NCI-H69 (cell line): ENCODE data around the gene BTBD16.

Source experiments
- DNase-seq: peaks from one replicate; lab custom pipeline; 2025; lab: John Stamatoyannopoulos, UW

Gene BTBD16

DNA sequence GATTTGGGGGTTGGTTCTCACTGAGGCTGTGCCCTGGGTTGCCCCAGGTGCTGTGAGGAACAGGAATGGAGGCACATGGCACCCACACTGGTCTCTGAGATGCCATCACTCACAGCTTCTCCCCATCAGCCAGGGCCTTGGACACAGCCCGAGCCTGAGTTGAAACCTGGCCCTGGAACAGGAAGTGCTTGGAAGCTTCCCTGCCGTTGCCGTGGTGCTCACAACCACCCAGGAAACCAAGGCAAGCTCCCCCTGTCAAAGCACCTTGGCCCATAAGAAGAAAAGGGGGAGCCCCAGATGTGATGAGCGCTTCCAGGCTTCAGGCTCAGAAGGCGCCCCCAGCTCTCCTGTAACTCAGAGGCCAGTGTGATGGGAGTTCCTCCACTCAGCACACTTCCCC is at the start of gene BTBD16:
Gene BTBD16, plus strand, starts transcription at position 221 of the 400 bp plus-strand sequence. CDS start 3,786 bp downstream, outside the sequence.
- no peak for DNase-seq

DNA sequence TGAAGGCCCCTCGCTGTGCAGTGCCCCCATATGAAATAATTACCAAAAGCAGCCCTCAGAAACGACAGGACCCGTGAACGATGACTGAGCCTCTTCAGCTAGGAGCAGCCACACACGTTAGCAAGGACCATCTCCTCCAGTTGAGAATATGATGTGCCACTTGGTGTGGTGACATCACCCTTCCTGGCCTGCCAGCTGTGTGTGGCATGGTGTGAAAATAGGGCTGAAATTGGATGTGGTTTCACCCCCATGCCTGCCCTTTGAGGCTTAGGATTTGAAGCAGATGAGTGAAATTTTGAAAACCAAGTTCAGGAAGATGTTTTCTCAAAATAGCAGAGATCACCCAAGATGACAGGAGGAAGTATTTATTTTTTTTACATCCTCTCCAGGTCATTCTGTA is 49.1 kb upstream of the BTBD16 start:
- DNase-seq = no peak

DNA sequence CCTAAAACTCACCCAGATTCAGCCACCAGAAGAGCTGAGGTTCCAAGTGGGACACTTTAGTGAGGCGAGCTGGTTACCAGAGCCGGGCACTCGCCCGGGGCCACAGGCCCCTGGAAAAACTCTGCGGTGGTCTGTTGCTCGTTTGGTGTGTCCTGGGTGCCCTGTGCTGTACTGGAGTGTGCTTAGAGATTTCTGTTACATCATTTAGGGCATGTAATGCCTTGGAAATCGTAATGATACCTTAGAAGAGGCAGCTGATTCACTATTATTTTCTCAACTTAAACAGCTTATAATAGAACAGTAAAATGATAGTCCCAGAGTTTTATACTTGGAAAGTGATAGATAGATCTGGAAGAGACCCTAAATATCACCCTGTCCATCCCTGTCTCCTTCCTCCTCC is 48.5 kb upstream of the BTBD16 start:
- DNase-seq = no peak

DNA sequence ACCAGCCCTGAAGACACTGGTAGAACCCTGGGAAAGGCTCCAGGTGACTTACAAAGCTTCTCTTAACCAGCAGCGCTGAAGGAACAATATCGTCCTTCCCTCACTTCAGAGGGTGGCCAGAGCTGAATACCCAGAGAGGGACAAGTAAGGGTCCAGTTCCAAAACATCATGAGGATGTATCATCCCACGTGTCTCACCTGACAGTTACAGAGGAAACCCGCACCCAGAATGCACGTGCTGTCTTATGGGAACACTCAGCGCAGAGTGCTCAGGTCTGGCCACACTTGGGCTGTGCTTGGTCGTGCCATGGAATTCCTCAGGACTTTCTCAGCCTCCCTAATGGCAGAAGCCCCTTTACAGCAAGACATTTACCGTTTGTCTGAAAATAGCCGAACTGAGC is 46.9 kb upstream of the BTBD16 start:
- DNase-seq = no peak

DNA sequence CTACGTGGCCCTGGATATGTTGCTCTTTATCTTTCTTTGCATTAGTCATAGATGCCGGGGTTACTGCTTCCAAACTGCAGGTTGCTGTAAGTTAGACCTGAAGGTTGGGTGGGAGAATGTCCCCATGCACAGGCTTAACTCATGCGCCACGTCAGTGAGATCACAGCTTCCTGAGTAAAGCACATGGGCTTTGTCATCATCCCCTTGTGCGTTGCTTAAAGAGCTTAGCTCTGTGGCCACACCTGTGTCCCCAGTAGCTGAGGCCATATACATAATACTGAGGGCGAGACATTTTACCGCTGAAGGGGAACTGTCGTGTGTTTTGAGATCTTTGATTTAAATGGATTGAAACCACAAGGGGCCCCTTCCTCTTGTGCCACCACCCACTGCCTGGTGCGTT is 45.8 kb upstream of the BTBD16 start:
- no peak for DNase-seq

DNA sequence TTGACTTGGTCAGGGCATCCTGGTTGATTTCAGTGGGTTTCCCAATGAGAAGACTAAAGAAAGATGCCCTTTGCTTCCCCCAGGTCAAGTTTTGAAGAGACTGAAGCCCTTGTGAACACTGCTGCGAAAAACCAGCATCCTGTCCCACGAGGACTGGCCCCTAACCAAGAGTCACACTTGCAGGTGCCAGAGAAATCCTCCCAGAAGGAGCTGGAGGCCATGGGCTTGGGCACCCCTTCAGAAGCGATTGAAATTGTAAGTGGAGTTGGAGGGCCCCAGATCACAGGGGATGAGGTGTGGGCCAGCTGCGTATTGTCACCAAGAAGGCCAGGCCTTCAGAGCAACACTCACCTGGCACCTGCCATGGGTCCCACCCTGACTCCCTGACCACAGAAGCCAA is 43.3 kb upstream of the BTBD16 start:
- DNase-seq = no peak

DNA sequence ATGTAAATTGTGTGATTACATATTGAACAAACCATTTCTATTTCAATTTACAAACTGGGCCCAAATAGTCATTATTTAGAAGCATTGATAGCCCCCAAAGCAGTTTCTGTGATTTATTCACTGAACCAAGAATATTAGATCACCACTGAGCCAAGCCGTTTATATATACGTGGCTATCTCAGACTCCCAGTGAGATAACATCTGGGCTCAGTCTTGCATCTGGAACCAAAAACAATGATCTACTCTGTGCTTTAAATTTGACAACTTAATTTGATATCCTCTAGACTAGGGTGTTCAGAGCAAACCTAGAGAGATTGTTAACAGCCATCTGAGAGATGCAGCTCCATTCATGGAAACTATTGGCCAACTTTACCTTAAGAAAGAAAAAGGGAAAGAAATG is 41.4 kb upstream of the BTBD16 start:
- DNase-seq = no peak

DNA sequence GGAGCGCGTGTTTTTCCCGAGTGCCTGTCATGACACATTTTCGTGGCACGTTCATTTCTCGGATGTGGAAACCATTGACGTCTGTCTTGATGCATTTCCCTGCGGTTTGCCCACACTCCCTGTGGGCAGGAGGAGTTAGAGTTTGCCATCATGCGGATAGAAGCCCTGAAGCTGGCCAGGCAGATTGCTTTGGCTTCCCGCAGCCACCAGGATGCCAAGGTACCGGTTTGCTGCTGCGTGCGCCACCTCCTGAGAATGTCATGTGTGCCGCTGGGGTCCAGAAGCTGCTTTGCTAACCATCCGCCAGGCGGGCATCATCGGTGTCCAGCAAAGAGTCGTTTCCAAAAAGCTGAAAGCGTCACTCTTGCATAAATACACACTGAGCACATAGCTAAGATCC is 40.9 kb upstream of the BTBD16 start:
- no peak for DNase-seq

DNA sequence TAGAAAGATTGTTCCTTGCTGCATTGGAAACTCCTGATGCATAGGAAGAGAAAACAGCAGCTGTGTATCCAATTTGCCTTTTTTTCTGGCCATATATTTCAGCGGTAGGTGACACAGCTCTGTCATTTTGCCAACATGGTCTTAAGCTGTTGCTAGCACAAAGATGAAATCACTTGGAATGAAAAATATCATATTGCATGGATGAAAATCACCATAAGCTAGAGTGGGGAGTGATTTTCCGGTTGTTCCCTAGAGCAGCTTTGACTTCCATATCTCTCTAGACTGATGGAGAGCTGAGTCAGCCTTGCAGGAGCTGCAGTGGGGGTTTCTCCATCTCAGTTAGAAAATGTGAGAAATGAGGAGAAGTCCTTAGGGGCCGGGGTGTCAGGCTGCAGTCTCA is 38.3 kb upstream of the BTBD16 start:
- DNase-seq = no peak

DNA sequence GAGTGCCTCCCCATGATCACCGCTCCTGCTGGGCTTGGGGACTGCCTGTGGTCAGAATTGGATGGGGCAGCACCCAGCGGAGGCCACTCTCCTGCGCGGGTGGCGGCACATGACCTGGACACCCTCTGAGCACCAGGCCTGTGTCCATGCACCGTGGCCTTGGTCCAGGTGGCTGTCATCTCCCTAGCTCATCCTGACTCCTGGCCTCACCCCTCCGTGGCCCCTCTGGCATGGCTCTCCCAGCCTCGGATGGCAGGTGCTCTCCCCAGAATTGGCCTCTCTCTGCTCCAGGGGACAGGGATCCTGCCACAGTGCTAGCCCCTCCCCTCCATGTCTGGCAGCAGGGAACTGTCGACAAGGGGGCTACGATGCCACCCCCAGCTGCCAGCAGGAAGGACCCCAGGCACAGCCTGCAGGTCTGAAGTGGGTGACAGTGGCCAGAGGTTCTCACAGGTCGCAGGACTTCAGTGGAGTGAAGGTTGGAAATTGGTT is 37.2 kb upstream of the BTBD16 start:
- no peak for DNase-seq

DNA sequence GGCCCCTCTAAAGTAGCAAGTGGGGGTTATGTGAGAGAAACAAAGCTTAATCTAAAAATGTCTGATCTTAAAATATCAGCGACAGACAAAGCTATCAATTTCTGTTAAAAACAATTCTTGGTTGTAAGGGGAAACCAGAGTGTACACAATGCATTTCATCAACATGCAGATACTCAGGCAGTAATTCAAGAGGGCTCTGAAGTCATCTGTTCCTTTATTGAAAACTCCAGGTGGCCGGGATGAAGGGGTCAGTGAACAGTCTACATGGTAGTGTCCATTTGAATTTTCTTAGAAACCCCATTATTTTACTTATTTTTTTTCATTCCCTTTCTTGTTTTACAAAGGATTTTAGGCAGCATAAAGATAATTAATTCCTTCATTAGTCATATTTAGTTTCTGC is 36.7 kb upstream of the BTBD16 start:
- peak; percentile 15 for DNase-seq

DNA sequence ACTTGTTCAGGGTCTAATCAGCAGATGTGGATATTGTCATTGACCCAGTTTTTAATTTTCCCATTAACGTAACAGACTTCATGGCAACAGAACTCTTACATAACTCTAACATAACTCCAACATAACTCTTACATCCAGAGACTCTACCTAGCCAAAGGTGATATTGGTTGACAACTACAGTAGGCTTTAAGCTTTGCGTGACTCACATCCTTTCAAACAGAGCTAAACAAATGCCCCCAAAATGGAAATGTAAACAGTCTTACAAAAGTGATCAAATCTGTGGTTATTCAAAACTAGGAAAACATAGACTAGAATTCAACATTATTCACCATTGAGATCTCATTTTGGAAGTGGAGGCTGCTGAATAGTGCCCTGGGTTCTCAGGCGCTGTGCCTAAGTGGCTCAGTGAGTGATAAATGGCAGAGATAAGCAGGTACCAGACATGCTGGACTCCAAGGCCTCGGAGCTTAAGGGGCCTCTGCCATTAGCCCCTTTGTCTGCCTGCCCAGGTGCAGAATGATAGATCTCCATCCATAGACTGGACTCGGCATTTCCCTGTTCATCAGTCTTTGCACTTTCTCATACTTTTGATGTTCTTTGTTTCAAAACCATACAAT is 34.3 kb upstream of the BTBD16 start:
- peak; percentile 16 for DNase-seq

DNA sequence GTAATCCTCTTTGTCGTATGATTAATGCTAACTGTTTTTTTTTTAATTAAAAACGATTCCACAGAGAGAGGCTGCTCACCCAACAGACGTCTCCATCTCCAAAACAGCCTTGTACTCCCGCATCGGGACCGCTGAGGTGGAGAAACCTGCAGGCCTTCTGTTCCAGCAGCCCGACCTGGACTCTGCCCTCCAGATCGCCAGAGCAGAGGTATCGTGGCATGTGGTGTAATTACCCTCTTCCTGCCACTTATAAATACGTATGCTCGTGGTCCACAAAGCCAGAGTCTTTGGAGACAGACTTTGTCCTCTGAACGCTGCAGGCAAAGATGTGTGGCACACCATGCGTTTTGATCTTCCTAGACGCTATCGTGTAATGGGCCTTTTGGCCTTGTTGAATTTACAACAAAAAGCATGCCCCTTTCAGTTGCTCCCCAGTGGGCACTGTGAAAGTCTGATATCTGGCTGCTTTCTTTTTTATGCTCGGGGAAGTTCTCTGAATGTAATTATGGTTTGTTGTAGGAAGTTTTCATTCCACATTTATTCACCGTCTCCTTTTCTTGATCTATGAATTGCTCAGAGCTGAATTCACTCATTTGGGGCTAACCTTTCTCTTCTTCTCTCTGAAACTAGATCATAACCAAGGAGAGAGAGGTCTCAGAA is 33.6 kb upstream of the BTBD16 start:
- DNase-seq = peak; percentile 1

DNA sequence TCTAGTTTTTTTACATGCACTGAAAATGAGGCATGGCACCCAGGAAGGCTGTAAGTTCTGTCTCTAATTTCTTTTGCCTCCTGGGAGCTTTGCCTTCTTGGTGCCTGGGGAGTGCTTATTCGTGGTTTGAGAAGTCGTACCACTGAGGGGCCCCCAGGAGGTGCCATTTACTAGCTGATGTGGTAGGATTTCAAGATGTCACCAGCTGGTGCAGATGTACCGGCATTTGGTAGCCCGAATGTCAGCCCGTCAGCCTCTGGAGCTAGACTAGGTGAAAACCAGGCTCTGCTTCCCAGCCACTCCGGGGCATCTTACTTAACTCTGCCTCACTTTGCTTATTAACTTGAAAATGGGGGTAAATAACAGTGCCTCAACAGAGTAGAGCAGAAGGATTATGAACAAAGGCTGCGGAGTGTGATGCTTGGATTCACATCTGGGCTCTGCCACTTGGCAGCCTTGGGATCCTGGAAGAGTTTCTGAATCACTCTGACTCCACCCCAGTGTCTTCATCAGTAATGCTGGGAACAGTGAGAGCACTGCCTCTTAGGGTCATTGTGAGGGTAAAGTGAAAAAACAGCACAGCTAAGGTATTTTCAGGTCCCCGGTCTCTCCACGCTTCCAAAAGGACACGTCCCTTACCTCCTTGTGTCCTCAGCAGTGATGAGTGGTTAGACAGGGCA is 31.4 kb upstream of the BTBD16 start:
- no peak for DNase-seq

DNA sequence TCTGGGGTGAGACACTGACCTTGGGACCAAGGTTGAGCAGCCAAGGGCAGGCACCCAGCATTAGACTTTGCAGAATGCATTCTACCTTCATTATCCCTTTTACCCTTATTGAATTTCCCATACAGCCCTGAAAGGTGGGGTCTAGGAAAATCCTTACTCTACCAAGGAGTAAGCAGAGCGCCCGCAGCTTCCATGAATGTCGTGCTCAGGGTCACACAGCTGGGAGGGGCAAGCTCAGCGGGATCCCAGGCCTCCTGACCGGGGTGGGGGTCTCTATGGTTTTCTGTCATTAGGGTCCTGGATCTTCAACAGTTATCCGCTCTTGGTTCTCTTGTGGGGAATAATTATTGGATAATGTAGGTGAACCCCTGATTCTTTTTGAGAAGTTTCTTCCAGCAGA is 30.7 kb upstream of the BTBD16 start:
- DNase-seq = no peak

DNA sequence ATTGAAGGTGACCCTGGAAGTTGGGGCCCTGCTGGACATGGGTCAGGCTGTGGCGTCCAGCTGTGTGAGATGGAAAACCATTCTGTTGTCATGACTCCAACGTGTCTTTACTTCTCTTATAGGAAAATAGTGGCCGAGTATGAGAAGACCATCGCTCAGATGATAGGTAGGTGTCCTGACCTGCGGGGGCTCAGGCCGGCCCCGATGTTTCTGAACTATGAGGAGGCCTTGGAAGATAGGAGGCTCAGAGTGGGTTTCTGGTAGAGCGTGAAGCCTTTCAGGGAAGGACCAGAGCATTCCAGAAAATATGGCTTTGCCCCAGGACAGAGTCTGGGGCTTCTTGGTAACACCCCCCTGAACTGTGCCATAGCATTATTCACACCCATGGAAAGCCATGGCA is 29.3 kb upstream of the BTBD16 start:
- no peak for DNase-seq

DNA sequence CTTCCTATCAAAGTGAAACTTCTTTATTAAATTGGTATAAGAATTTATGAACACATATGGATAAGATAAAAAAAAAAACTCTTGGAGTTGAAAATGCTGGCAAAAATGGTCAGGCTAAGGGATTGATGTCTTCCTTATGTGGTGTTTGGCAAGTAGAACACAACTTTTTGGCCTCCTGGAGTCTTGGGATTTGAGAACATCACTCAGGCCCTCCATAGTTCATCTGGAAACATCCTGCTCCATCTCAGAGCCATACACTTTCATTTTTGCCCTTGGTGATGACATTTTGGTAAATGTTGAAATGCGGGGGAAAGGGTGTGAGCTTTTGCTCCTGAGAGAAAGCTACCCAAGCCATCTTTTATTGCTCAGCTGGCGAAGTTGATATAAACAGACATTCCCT is 27.5 kb upstream of the BTBD16 start:
- DNase-seq = no peak

DNA sequence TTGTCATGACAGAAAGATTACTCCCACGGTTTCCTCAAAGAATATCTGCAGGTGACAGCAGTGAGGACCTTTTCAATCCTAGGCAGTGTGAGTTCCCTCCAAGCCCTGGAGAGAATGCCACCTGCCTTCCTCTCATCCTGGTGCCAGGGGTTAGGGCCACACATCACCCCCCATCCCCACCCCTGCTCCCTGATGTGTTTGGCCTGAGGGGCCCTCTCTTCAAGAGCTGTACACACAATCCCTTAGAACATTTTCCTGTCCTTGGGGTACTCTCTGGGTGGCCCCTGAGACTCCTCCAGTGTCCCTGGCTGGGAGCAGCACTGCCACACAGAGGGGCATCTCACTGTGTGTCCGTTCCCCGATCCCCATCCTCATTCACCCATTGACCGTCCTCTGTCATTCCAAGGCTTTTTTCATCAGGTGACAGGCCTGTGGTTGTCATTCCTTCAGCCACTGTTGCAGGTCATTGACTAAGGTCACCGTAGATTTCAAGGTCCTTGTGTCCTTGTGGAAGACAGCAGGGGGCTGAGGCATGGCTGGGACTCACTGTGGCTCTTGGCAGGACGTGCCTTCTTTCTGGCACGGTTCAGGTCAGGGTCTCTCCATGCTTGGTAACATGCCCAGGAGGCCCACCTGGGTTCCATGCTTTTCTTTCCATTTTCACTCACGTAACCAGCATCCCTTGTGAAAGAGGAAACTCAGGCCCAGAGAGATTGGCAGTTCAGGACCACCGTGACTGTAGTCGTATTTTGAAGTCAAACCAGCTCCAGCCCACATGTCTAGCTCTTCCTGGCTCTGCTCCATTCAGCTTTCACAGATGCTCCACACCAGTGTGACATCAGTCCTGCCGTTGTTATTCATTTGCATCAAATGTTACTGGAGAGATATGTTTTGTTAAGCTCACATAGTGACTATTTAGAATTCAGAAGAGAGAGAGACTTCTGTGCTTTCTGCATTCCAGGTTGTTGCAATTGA is 26.8 kb upstream of the BTBD16 start:
- DNase-seq = no peak

DNA sequence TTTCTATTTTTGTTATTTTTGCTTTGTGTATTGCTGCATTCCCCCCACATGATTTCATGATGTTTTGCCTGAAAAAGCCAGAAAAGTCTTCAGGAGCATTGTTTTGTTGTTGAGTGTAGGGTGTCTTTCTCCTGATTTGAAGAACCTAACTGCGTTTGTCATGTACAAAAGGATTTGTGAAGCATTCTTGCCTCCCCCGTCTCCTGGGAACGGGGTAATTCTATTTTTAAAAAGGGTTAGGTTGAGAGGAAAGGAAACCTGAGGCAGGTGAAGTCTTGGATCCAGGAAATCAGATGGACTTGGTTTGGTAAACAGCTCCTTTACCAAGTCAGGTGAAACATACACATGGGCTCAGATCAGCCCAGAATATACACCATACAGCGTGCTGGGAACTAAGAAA is 26.0 kb upstream of the BTBD16 start:
- DNase-seq = no peak

DNA sequence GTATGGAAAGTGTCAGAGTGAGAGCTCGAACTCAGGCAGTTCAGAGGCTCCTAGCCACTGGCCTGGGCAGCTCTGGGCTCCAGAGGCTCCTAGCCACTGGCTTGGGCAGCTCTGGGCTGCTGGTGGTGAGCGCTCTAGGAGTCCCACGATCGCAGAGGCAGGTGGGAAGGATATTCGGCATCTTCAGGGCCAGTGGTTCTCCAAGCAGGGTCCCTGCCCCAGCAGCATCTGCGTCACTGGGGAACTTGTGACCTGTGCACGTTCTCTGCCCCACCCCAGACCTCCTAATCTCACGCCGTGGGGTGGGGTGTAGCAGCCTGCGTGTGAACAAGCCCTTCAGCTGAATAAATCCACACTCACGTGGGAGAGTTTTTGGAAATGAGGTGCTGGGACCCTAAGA is 25.2 kb upstream of the BTBD16 start:
- no peak for DNase-seq

DNA sequence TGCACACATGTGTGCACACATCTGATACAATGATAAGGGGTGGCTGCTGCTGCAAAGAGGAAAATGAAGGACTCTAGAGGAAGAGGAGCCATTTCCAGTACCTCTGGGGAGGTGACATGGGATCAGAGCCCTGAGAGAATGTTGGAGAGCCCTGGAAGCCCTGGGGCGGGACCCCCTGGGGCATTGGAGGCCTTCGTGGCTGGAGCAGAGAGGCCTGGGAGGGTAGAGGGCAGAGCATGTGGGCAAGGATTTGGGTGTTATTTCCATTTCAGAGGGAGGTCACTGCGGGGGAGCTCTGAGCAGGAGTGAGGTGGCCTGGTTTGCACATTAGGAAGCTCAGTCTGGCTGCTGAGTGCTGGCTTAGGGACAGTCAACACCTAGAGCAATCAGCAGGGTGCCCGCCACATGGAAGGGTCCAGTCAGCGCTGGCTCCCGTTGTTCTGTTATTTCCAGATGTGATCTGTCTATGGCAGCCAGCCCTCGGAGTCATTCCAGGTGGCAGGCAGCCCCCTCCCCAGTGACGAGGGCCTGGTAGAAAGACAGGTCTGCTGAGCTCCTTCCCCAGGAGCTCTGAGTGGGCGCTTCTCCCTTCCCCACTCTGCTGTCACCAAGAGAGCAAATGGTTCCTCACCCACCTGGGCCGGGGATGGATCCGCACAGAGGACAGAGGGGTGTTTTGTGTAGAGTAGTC is 24.1 kb upstream of the BTBD16 start:
- no peak for DNase-seq
